Measurements from ENCODE around the gene PARD6A.

The PARD6A gene

DNA sequence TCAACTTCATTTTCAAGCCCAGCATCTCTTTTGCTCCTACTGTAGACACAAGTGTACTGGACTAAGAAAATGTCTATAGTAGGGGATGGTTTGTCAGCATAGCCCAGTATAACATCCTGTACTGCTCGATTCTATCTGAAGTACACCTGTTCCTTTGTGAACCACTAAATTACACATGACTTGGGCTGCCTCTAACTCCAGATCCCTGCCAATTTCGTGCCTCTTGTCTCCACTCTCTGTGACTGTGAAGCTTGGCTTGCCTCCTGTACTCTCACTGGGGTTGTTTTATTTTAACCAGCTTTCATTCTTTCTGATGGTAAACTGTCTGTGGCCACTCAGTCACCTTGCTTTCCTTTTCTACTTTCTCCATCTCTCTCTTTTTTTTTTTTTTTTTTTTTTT lies 33.9 kb downstream of the PARD6A start:
- Histone ChIP-seq H3K36me3 (no peaks in the 10 kb centered on the region), H3K27me3 (no peaks in the 10 kb centered on the region), H3K27ac (peak overlapping the region; percentile 52), H3K9me3 (no peaks in the 10 kb centered on the region), H3K4me3 (ENCODE audit: low read depth in 1 of 2, low read length in 1 of 2) (no peak overlapping the region), H3K4me1 (ENCODE audit: control insufficient read depth in 1 of 2, insufficient read depth in 1 of 2, low read depth in 1 of 2, low read length in 1 of 2) (peaks cover 89 to 91% of the 10 kb centered on the region in 2 experiments)
- TF ChIP-seq CTCF (IDR thresholded peaks at IDR 0.05): no peak

DNA sequence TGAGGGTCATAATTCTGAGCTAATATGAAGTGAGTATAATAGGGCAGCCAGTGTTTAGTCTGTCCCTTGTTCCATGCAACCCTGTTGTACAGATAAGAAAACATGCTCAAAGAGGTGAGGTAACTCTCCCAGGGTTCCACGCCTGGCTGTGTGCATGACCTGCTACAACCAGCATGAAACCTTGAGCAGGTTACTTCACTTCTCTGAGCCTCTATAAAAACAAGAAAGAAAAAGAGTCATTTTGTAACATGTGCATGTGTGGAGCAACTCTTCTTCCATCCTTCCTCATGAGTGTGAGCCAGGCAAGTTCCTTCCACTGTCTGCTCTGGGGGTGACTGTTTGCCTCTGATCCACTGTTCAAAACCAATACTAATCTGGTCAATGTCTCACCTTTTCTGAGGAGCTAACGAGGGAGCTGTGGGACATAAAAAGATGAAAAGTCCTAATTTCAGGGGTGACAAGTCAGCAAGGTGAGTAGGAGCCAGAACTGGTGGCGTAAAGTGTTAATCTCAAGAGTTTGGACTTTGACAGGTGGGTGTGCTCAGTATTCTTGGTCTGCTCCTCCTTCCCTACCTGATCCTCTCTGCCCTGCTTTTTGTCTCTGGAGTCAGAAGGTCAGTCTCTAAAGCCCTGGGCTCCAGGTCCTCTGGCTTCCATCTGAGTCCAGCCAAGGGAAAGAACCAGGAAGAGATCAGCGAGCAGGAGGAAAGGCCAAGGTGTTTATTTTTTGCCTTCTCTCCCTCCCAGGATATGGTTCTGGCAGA lies 36.8 kb downstream of the PARD6A start:
- H3K27me3 ChIP-seq: no peaks in the 10 kb centered on the region
- H3K27ac ChIP-seq: peak overlapping the region; percentile 92
- no peak for TF ChIP-seq CTCF (IDR thresholded peaks at IDR 0.05)
- H3K36me3 ChIP-seq: no peaks in the 10 kb centered on the region
- no peaks in the 10 kb centered on the region for H3K9me3 ChIP-seq
- H3K4me1 ChIP-seq (ENCODE audit: control insufficient read depth in 1 of 2, insufficient read depth in 1 of 2, low read depth in 1 of 2, low read length in 1 of 2): peaks cover 68 to 69% of the 10 kb centered on the region in 2 experiments
- H3K4me3 ChIP-seq (ENCODE audit: low read depth in 1 of 2, low read length in 1 of 2): peak overlapping the region; percentile 39 to 57

GRCh38 chr16:67699265-67699664 lies 38.5 kb downstream of the PARD6A start:
- H3K27ac ChIP-seq: peak overlapping the region; percentile 92
- no peaks in the 10 kb centered on the region for H3K36me3 ChIP-seq
- no peak overlapping the region for H3K4me3 ChIP-seq (ENCODE audit: low read depth in 1 of 2, low read length in 1 of 2)
- H3K27me3 ChIP-seq: no peaks in the 10 kb centered on the region
- peaks cover 52 to 55% of the 10 kb centered on the region in 2 experiments for H3K4me1 ChIP-seq (ENCODE audit: control insufficient read depth in 1 of 2, insufficient read depth in 1 of 2, low read depth in 1 of 2, low read length in 1 of 2)
- no peak for TF ChIP-seq CTCF (IDR thresholded peaks at IDR 0.05)
- no peaks in the 10 kb centered on the region for H3K9me3 ChIP-seq

DNA sequence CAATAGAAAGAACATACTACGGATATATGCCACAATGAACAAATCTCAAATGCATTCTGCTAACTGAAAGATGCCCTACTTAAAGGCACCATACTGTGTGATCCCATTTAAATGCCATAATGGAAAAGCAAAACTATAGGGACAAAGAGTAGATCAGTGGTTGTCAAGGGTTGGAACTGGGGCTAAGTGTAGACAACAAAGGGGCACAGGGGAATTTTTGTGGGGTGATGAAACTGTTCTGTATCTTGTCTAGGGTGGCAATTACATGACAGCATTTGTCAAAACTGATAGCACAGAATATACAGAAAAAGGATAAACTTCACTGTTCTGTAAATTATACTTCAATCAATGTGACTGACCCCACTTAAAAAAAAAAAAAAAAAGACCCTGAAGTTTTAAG lies 40.7 kb downstream of the PARD6A start:
- H3K4me1 ChIP-seq (ENCODE audit: control insufficient read depth in 1 of 2, insufficient read depth in 1 of 2, low read depth in 1 of 2, low read length in 1 of 2): peaks cover 32 to 35% of the 10 kb centered on the region in 2 experiments
- no peak overlapping the region for H3K27ac ChIP-seq
- H3K4me3 ChIP-seq (ENCODE audit: low read depth in 1 of 2, low read length in 1 of 2): no peak overlapping the region
- H3K27me3 ChIP-seq: no peaks in the 10 kb centered on the region
- TF ChIP-seq CTCF (IDR thresholded peaks at IDR 0.05): no peak
- no peaks in the 10 kb centered on the region for H3K9me3 ChIP-seq
- H3K36me3 ChIP-seq: no peaks in the 10 kb centered on the region

DNA sequence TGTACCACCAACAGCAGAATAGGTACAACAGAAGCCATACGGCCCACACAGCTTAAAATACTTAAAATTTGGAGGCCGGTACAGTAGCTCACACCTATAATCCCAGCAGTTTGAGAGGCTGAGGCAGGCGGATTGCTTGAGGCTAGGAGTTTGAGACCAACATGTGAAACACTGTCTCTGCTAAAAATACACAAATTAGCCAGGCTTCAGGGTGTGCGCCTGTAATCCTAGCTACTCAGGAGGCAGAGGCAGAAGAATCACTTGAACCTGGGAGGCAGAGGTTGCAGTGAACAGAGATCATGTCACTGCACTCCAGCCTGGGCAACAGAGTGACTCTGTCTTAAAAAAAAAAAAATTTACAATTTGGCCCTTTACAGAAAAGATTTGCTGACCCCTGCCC lies 41.4 kb downstream of the PARD6A start:
- TF ChIP-seq CTCF (IDR thresholded peaks at IDR 0.05): no peak
- H3K4me3 ChIP-seq (ENCODE audit: low read depth in 1 of 2, low read length in 1 of 2): no peak overlapping the region
- H3K4me1 ChIP-seq (ENCODE audit: control insufficient read depth in 1 of 2, insufficient read depth in 1 of 2, low read depth in 1 of 2, low read length in 1 of 2): peaks cover 25 to 28% of the 10 kb centered on the region in 2 experiments
- no peaks in the 10 kb centered on the region for H3K36me3 ChIP-seq
- no peaks in the 10 kb centered on the region for H3K27me3 ChIP-seq
- H3K27ac ChIP-seq: peak overlapping the region; percentile 33
- no peaks in the 10 kb centered on the region for H3K9me3 ChIP-seq

All from neutrophil (primary cell).